BJ (cell line): ENCODE data around the gene GRAMD2B. TPM values are rescaled to one million over a fixed set of nuclear protein-coding genes. Genes with fewer than 3 reads are reported as not detected.

Experiments used
- CTCF ChIA-PET: fragments of 350-600 bp; formaldehyde crosslinking; extraction: SDS; loops from one replicate; lab custom pipeline; 2021; ENCODE audit warnings: antibody characterized with exemption, inconsistent platforms; lab: Yijun Ruan, JAX
- POLR2A ChIA-PET: fragments of 300-600 bp; sonication (Branson Sonifier 250); formaldehyde crosslinking; extraction: SDS; loops from one replicate; lab custom pipeline; 2021; ENCODE audit warnings: antibody characterized with exemption; lab: Charles Lee
- DNase-seq: peaks from one replicate; pipeline ENCODE4 v3.0.0-alpha.2; 2011; ENCODE audit warnings: low read depth
- H3K27me3 ChIP-seq: 2 replicates; pipeline ENCODE4 v1.6.0; 2011; ENCODE audit warnings: low read length; ENCODE audit not compliant: control insufficient read depth, insufficient read depth
- H3K36me3 ChIP-seq: 2 replicates; pipeline ENCODE4 v1.5.1; 2011; ENCODE audit warnings: low read length; ENCODE audit not compliant: control insufficient read depth, insufficient read depth
- H3K4me3 ChIP-seq: 2 replicates; pipeline ENCODE4 v1.5.1; 2011; ENCODE audit warnings: low read depth, mild to moderate bottlenecking, control low read depth, low read length
- polyA plus RNA-seq: library from polyadenylated mRNA; depleted of rRNA; stranded (reverse); fragments of >200 nt; gene quantifications from 2 replicates; pipeline ENCODE4 v1.2.3, GENCODE V29; 2011
- TF ChIP-seq, protein P1 (sequence below): IDR thresholded peaks from 2 replicates; pipeline ENCODE4 v1.5.1; 2011; ENCODE audit warnings: low read depth, mild to moderate bottlenecking, control low read depth, inconsistent platforms, low read length, moderate library complexity; ENCODE audit not compliant: insufficient read depth

GRAMD2B gene
- polyA plus RNA-seq, 1 experiment: 77.9 TPM

- POLR2A ChIA-PET: interaction anchor here (0.5 kb wide), 1 partner anchor 1202 kb away, joined by 3 read pairs; no protein-coding TSS in a partner anchor
- H3K4me3 ChIP-seq: no peak overlapping the region
- CTCF ChIA-PET: interaction anchor here (0.6 to 2.1 kb wide), 2 partner anchors 13 to 17 kb away, joined by 3 to 9 read pairs; no protein-coding TSS in a partner anchor
- TF ChIP-seq, protein P1, sequence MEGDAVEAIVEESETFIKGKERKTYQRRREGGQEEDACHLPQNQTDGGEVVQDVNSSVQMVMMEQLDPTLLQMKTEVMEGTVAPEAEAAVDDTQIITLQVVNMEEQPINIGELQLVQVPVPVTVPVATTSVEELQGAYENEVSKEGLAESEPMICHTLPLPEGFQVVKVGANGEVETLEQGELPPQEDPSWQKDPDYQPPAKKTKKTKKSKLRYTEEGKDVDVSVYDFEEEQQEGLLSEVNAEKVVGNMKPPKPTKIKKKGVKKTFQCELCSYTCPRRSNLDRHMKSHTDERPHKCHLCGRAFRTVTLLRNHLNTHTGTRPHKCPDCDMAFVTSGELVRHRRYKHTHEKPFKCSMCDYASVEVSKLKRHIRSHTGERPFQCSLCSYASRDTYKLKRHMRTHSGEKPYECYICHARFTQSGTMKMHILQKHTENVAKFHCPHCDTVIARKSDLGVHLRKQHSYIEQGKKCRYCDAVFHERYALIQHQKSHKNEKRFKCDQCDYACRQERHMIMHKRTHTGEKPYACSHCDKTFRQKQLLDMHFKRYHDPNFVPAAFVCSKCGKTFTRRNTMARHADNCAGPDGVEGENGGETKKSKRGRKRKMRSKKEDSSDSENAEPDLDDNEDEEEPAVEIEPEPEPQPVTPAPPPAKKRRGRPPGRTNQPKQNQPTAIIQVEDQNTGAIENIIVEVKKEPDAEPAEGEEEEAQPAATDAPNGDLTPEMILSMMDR: no peak
- DNase-seq: no peak
- H3K27me3 ChIP-seq: no peaks in the 10 kb centered on the region
- no peaks in the 10 kb centered on the region for H3K36me3 ChIP-seq
These were observed 89.2 kb downstream of the GRAMD2B start for GRCh38 chr5:126512451-126512850.

DNA sequence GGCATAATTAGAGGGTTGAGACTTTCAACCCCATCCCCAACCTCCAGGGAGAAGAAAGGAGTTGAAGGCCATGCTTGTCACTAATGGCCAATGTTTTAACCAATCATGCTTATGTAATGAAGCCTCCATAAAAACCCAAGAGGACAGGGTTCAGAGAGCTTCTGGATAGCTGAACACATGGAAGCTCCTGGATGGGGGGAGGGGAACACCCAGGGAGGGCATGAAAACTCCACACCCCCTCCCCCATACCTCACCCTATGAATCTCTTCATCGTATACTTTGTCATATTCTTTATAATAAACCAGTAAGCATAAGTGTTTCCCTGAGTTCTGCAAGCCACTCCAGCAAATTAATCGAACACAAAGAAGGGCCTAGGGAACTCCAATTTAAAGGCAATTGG is 90.1 kb downstream of the GRAMD2B start:
- H3K27me3 ChIP-seq: no peaks in the 10 kb centered on the region
- H3K36me3 ChIP-seq: no peaks in the 10 kb centered on the region
- DNase-seq: no peak
- no peak overlapping the region for H3K4me3 ChIP-seq
- TF ChIP-seq, protein P1: no peak
- POLR2A ChIA-PET: no interaction called here
- CTCF ChIA-PET: interaction anchor here (0.6 to 2.1 kb wide), 3 partner anchors 14 to 88 kb away, joined by 3 to 9 read pairs (median 3); no protein-coding TSS in a partner anchor

- TF ChIP-seq, protein P1: no peak
- CTCF ChIA-PET: no interaction called here
- Histone ChIP-seq H3K4me3 (no peak overlapping the region), H3K36me3 (no peaks in the 10 kb centered on the region), H3K27me3 (no peaks in the 10 kb centered on the region)
- POLR2A ChIA-PET: no interaction called here
- DNase-seq: no peak
These were observed 90.5 kb downstream of the GRAMD2B start for GRCh38 chr5:126513703-126514102.

DNA sequence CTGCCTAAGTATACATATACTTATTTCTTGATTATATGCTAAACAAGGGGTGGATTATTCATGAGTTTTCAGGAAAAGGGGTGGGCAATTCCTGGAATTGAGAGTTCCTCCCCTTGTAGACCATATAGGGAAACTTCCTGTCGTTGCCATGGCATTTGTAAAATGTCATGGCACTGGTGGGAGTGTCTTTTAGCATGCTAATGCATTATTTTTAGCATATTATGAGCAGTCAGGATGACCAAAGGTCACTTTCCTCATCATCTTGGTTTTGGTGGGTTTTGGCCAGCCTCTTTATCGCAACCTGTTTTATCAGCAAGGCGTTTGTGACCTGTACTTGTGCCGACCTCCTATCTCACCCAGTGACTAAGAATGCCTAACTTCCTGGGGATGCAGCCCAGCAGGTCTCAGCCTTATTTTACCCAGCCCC is 90.9 kb downstream of the GRAMD2B start:
- no peak overlapping the region for H3K4me3 ChIP-seq
- DNase-seq: no peak
- CTCF ChIA-PET: interaction anchor here (0.9 kb wide), 1 partner anchor 14 kb away, joined by 3 read pairs; no protein-coding TSS in a partner anchor
- TF ChIP-seq, protein P1: no peak
- H3K36me3 ChIP-seq: no peaks in the 10 kb centered on the region
- POLR2A ChIA-PET: no interaction called here
- no peaks in the 10 kb centered on the region for H3K27me3 ChIP-seq

DNA sequence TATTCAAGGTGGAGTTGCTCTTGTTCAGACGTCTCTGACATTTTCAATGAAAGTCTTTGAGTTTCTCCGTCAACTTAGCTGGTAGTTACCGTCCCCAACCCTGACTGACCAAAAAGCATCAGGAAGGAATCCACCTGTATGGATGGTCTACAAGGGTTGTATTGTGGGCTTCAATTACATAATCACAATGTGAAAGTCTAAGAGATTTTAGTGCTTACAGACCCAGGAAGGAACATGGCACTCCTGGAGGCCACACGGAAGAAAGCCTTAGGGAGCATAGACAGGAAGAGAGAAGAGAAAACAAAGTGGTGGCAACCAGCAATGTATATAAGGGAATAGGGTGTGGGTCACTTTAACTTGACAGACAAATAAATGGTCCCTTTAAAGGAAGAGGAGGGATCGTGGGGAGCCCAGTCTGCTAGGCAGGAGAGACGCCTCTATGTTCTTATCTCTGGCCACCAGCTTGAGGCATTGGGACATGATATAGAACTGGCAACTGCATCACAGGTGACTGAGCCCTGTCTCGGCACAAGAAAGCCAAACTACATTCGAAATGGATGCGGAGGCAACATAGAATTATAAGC is 91.4 kb downstream of the GRAMD2B start:
- TF ChIP-seq, protein P1: no peak
- Histone ChIP-seq H3K4me3 (no peak overlapping the region), H3K27me3 (no peaks in the 10 kb centered on the region), H3K36me3 (no peaks in the 10 kb centered on the region)
- DNase-seq: no peak
- ChIA-PET CTCF (interaction anchor here (0.9 kb wide), 1 partner anchor 14 kb away, joined by 3 read pairs; no protein-coding TSS in a partner anchor), POLR2A (no interaction called here)
